AG04450 (cell line): ENCODE data around the gene TRIO. TPM values are rescaled to one million over a fixed set of nuclear protein-coding genes. Genes with fewer than 3 reads are reported as not detected.

Experiments used
- CTCF ChIA-PET: fragments of 300-600, 350-600 bp; formaldehyde crosslinking; extraction: SDS; loops from one replicate; lab custom pipeline; 2022; ENCODE audit warnings: antibody characterized with exemption, inconsistent platforms; lab: Charles Lee
- POLR2A ChIA-PET: fragments of 350-600 bp; formaldehyde crosslinking; extraction: SDS; loops from one replicate; lab custom pipeline; 2021; ENCODE audit warnings: antibody characterized with exemption, inconsistent platforms; lab: Yijun Ruan, JAX
- DNase-seq: peaks from one replicate; pipeline ENCODE4 v3.0.0-alpha.2; 2011; ENCODE audit warnings: low read depth, low spot score
- H3K27ac ChIP-seq: one replicate; pipeline ENCODE4 v1.5.1; 2012; ENCODE audit warnings: low read depth, low read length, control low read depth
- H3K27me3 ChIP-seq: one replicate; pipeline ENCODE4 v1.6.0; 2012; ENCODE audit warnings: low read length; ENCODE audit not compliant: control insufficient read depth, insufficient read depth
- H3K4me3 ChIP-seq: 2 replicates; pipeline ENCODE4 v1.5.1; 2011; ENCODE audit warnings: mild to moderate bottlenecking, low read depth, low read length, control low read depth
- H3K9me3 ChIP-seq: 2 replicates; pipeline ENCODE4 v1.5.1; 2012; ENCODE audit warnings: low read length; ENCODE audit not compliant: control insufficient read depth, insufficient read depth
- CTCF ChIP-seq: IDR thresholded peaks from 2 replicates; pipeline ENCODE4 v1.5.1; 2011; ENCODE audit warnings: low read depth, low read length, control low read depth, inconsistent platforms
- polyA plus RNA-seq: library from polyadenylated mRNA; depleted of rRNA; stranded (reverse); fragments of >200 nt; gene quantifications from 2 replicates; pipeline ENCODE4 v1.2.3, GENCODE V29; 2011

The TRIO gene
- polyA plus RNA-seq, 1 experiment = 268 TPM

GRCh38 chr5:14109041-14109747, 33.9 kb upstream of the TRIO start:
- Histone ChIP-seq H3K9me3 (peaks cover 6% of the 10 kb centered on the region; the same call in 1 of the 2 replicates), H3K27ac (peak overlapping the region; percentile 43), H3K27me3 (no peaks in the 10 kb centered on the region), H3K4me3 (no peak overlapping the region)
- ChIA-PET POLR2A (interaction anchor here (0.6 to 0.7 kb wide), 2 partner anchors 115 to 161 kb away, joined by 3 to 5 read pairs; no protein-coding TSS in a partner anchor), CTCF (interaction anchor here (0.6 to 2.0 kb wide), 15 partner anchors 12 to 1062 kb away, joined by 3 to 10 read pairs (median 4); no protein-coding TSS in a partner anchor)
- TF ChIP-seq CTCF = no peak
- no peak for DNase-seq

- CTCF ChIA-PET = interaction anchor here (0.6 to 2.0 kb wide), 5 partner anchors 20 to 540 kb away, joined by 3 to 10 read pairs (median 3); no protein-coding TSS in a partner anchor
Measured at GRCh38 chr5:14109771-14110170, 33.4 kb upstream of the TRIO start.

GRCh38 chr5:14110196-14110595, 32.9 kb upstream of the TRIO start:
- no peak for TF ChIP-seq CTCF
- peaks cover 6% of the 10 kb centered on the region; the same call in 1 of the 2 replicates for H3K9me3 ChIP-seq
- no peak for DNase-seq
- no peak overlapping the region for H3K4me3 ChIP-seq
- CTCF ChIA-PET = interaction anchor here (0.6 kb wide), 1 partner anchor 540 kb away, joined by 3 read pairs; no protein-coding TSS in a partner anchor
- H3K27ac ChIP-seq = peak overlapping the region; percentile 68
- H3K27me3 ChIP-seq = no peaks in the 10 kb centered on the region
- POLR2A ChIA-PET = interaction anchor here (0.7 to 1.0 kb wide), 2 partner anchors 47 to 116 kb away, joined by 3 to 9 read pairs; no protein-coding TSS in a partner anchor

More at GRCh38 chr5:14109771-14110170, 33.4 kb upstream of the TRIO start:
- no peak for DNase-seq
- Histone ChIP-seq H3K27me3 (no peaks in the 10 kb centered on the region), H3K27ac (peak overlapping the region; percentile 43), H3K4me3 (no peak overlapping the region), H3K9me3 (peaks cover 6% of the 10 kb centered on the region; the same call in 1 of the 2 replicates)
- TF ChIP-seq CTCF = no peak
- POLR2A ChIA-PET = interaction anchor here (0.7 kb wide), 1 partner anchor 115 kb away, joined by 3 read pairs; no protein-coding TSS in a partner anchor

GRCh38 chr5:14110680-14111079, 32.5 kb upstream of the TRIO start:
- ChIA-PET POLR2A (interaction anchor here (0.7 to 1.0 kb wide), 2 partner anchors 47 to 116 kb away, joined by 4 to 9 read pairs; no protein-coding TSS in a partner anchor), CTCF (no interaction called here)
- peak; percentile 70 for DNase-seq
- Histone ChIP-seq H3K27me3 (no peaks in the 10 kb centered on the region), H3K27ac (peak overlapping the region; percentile 68), H3K4me3 (no peak overlapping the region), H3K9me3 (peaks cover 6% of the 10 kb centered on the region; the same call in 1 of the 2 replicates)
- no peak for TF ChIP-seq CTCF
